ENCODE measurements around the gene TGFBR2. TPM values are rescaled to one million over a fixed set of nuclear protein-coding genes. Genes with fewer than 3 reads are reported as not detected.

Gene TGFBR2
- total RNA-seq, 2 donors from 2014 or later, result 6.0 to 9.6 TPM

GRCh38 chr3:30733696-30734095, 127.3 kb downstream of the TGFBR2 start:
- TF ChIP-seq CTCF (conservative IDR thresholded peaks at IDR 0.05), result no peak
- WGBS, 2 experiments (ENCODE audit: insufficient coverage in 1 of 2, insufficient read length in 1 of 2), result 89 to 100% methylated on average over 1 to 2 of the region's 2 CpGs
- Histone ChIP-seq H3K9ac (ENCODE audit: extremely low read depth, low read length, poor library complexity, severe bottlenecking) (no peak overlapping the region), H3K4me1 (ENCODE audit: control insufficient read depth, insufficient read depth, low read length) (no peaks in the 10 kb centered on the region), H3K27ac (ENCODE audit: low read depth, low read length) (no peak overlapping the region), H3K9me3 (ENCODE audit: control insufficient read depth, low read length) (no peaks in the 10 kb centered on the region), H3K27me3 (ENCODE audit: control insufficient read depth, insufficient read depth, low read length, poor library complexity, severe bottlenecking) (no peaks in the 10 kb centered on the region), H3K36me3 (ENCODE audit: control insufficient read depth, insufficient read depth, low read length) (no peaks in the 10 kb centered on the region), H3K4me3 (ENCODE audit: low read length) (no peak overlapping the region)
- Mint-ChIP-seq H3K4me3 (no peak overlapping the region), H3K9me3 (peaks cover 3% of the 10 kb centered on the region), H3K27me3 (ENCODE audit: insufficient read depth) (no peaks in the 10 kb centered on the region), H3K4me1 (no peaks in the 10 kb centered on the region), H3K36me3 (ENCODE audit: low read depth) (no peaks in the 10 kb centered on the region), H3K27ac (no peak overlapping the region)
- DNase-seq, result no peak

- no peaks in the 10 kb centered on the region for H3K36me3 ChIP-seq (ENCODE audit: control insufficient read depth, insufficient read depth, low read length)
- no peaks in the 10 kb centered on the region for H3K27me3 Mint-ChIP-seq (ENCODE audit: insufficient read depth)
- 83 to 100% methylated on average over 2 to 3 of the region's 3 CpGs for WGBS, 2 experiments (ENCODE audit: insufficient coverage in 1 of 2, insufficient read length in 1 of 2)
- no peaks in the 10 kb centered on the region for H3K4me1 Mint-ChIP-seq
- H3K4me3 ChIP-seq (ENCODE audit: low read length), result no peak overlapping the region
- no peak overlapping the region for H3K27ac ChIP-seq (ENCODE audit: low read depth, low read length)
- no peaks in the 10 kb centered on the region for H3K9me3 ChIP-seq (ENCODE audit: control insufficient read depth, low read length)
- H3K27ac Mint-ChIP-seq, result no peak overlapping the region
- H3K9me3 Mint-ChIP-seq, result peaks cover 3% of the 10 kb centered on the region
- H3K4me1 ChIP-seq (ENCODE audit: control insufficient read depth, insufficient read depth, low read length), result no peaks in the 10 kb centered on the region
- no peak for DNase-seq
- H3K4me3 Mint-ChIP-seq, result no peak overlapping the region
- TF ChIP-seq CTCF (conservative IDR thresholded peaks at IDR 0.05), result no peak
- no peak overlapping the region for H3K9ac ChIP-seq (ENCODE audit: extremely low read depth, low read length, poor library complexity, severe bottlenecking)
- no peaks in the 10 kb centered on the region for H3K36me3 Mint-ChIP-seq (ENCODE audit: low read depth)
- no peaks in the 10 kb centered on the region for H3K27me3 ChIP-seq (ENCODE audit: control insufficient read depth, insufficient read depth, low read length, poor library complexity, severe bottlenecking)
These were observed 131.5 kb downstream of the TGFBR2 start for GRCh38 chr3:30737743-30738499.

- H3K27ac ChIP-seq (ENCODE audit: low read depth, low read length), result no peak overlapping the region
- no peaks in the 10 kb centered on the region for H3K36me3 ChIP-seq (ENCODE audit: control insufficient read depth, insufficient read depth, low read length)
- Mint-ChIP-seq H3K4me1 (peaks cover under 1% of the 10 kb centered on the region), H3K36me3 (ENCODE audit: low read depth) (no peaks in the 10 kb centered on the region), H3K9me3 (peaks cover 3% of the 10 kb centered on the region), H3K4me3 (no peak overlapping the region), H3K27me3 (ENCODE audit: insufficient read depth) (no peaks in the 10 kb centered on the region), H3K27ac (no peak overlapping the region)
- no peaks in the 10 kb centered on the region for H3K4me1 ChIP-seq (ENCODE audit: control insufficient read depth, insufficient read depth, low read length)
- 99 to 100% methylated on average over 1 to 3 of the region's 3 CpGs for WGBS, 2 experiments (ENCODE audit: insufficient coverage in 1 of 2, insufficient read length in 1 of 2)
- H3K27me3 ChIP-seq (ENCODE audit: control insufficient read depth, insufficient read depth, low read length, poor library complexity, severe bottlenecking), result no peaks in the 10 kb centered on the region
- H3K9ac ChIP-seq (ENCODE audit: extremely low read depth, low read length, poor library complexity, severe bottlenecking), result no peak overlapping the region
- H3K4me3 ChIP-seq (ENCODE audit: low read length), result no peak overlapping the region
- H3K9me3 ChIP-seq (ENCODE audit: control insufficient read depth, low read length), result no peaks in the 10 kb centered on the region
- DNase-seq, result no peak
- no peak for TF ChIP-seq CTCF (conservative IDR thresholded peaks at IDR 0.05)
These were observed 132.2 kb downstream of the TGFBR2 start for GRCh38 chr3:30738605-30739004.

Data from endodermal cell (in vitro differentiated cells).